K562 (cell line): ENCODE measurements around the gene ZNF593OS. TPM values are rescaled to one million over a fixed set of nuclear protein-coding genes. Genes with fewer than 3 reads are reported as not detected.

Experiments
- HNRNPLL ChIP-seq: fragments of 200-400 bp; formaldehyde crosslinking; IDR thresholded peaks from 2 replicates; pipeline ENCODE4 v1.6.1; 2017; ENCODE audit warnings: low read length, low read depth, mild to moderate bottlenecking; ENCODE audit not compliant: poor library complexity, severe bottlenecking
- PKNOX1 ChIP-seq: fragments of 450-650 bp; IDR thresholded peaks from 2 replicates; pipeline ENCODE4 v1.6.1; 2016
- polyA plus RNA-seq, 8 experiments: library from polyadenylated mRNA; depleted of rRNA in 4 of 8; stranded (reverse) in 5 of 8; unstranded in 3 of 8; fragments of >200 nt; fragmentation: Nextera tagmentation in 2 of 8; fragmentation: Illumina TruSeq in 1 of 8; extraction: Ambion mirVana in 2 of 8; extraction: Trizol in 1 of 8; gene quantifications; 2 replicates each; pipeline versions ENCODE4 v1.2.1 to v1.2.3, GENCODE V29; 2011 to 2014; ENCODE audit warnings: inconsistent platforms in 1 of 8, missing spikeins in 1 of 8
- total RNA-seq, 7 experiments: library from RNA; depleted of rRNA in 6 of 7; stranded (reverse); fragments of >200 nt in 6 of 7; fragmentation: Illumina TruSeq in 2 of 7; extraction: Trizol in 2 of 7; gene quantifications; 2 replicates each; pipeline versions ENCODE4 v1.2.1 to v1.2.3, GENCODE V29; 2011 to 2021; ENCODE audit warnings: low replicate concordance in 1 of 7

ZNF593OS gene
- total and polyA plus RNA-seq, 9 of the 15 experiments (the other 6 are each of a cell fraction or from before 2014, with no cell fraction given) = 0.24 to 0.27 TPM; not detected in 7

- TF ChIP-seq PKNOX1 = no peak
- TF ChIP-seq HNRNPLL = no peak
Observed at GRCh38 chr1:26119892-26120608, 51.6 kb downstream of the ZNF593OS start (continued).

Other genes starting within 250 kb of the ZNF593OS start
Only the 7 nearest of the 17 such genes appear.
- gene PDIK1L, start 60.0 kb downstream of the ZNF593OS start, total RNA-seq (2014; rRNA removed) = 12.8 and 13.7 TPM in 2 replicates
- 30.2 and 36.1 TPM in 2 replicates for gene PDIK1L, start 60.0 kb downstream of the ZNF593OS start, total RNA-seq (2014; rRNA removed; fragmentation: Illumina TruSeq; extraction: Trizol)
- gene PDIK1L, start 60.0 kb downstream of the ZNF593OS start, total RNA-seq (2015; rRNA removed; fragmentation: Illumina TruSeq; extraction: Trizol) = 21.6 and 23.3 TPM in 2 replicates
- 26.3 TPM in 2 replicates for gene PDIK1L, start 60.0 kb downstream of the ZNF593OS start, total RNA-seq (2021)
- 23.8 and 24.5 TPM in 2 replicates for gene PDIK1L, start 60.0 kb downstream of the ZNF593OS start, polyA plus RNA-seq (2011; rRNA removed)
- 19.8 and 20.0 TPM in 2 replicates for gene PDIK1L, start 60.0 kb downstream of the ZNF593OS start, polyA plus RNA-seq (2014; fragmentation: Illumina TruSeq; extraction: Trizol)
- 10 to 100 TPM; 14.7 to 21.5 TPM for gene PDIK1L, start 60.0 kb downstream of the ZNF593OS start, polyA plus RNA-seq (2014; fragmentation: Nextera tagmentation; extraction: Ambion mirVana)
- 13.6 and 13.9 TPM in 2 replicates for gene PDIK1L, start 60.0 kb downstream of the ZNF593OS start, polyA plus RNA-seq (2014; rRNA removed)
- 0.64 and 0.69 TPM in 2 replicates for gene FAM110D, start 12.8 kb downstream of the ZNF593OS start, total RNA-seq (2014; rRNA removed)
- gene FAM110D, start 12.8 kb downstream of the ZNF593OS start, total RNA-seq (2014; rRNA removed; fragmentation: Illumina TruSeq; extraction: Trizol) = 0.26 and 0.33 TPM in 2 replicates
- 0.29 and 0.34 TPM in 2 replicates for gene FAM110D, start 12.8 kb downstream of the ZNF593OS start, total RNA-seq (2015; rRNA removed; fragmentation: Illumina TruSeq; extraction: Trizol)
- gene FAM110D, start 12.8 kb downstream of the ZNF593OS start, total RNA-seq (2021) = 0.58 and 0.62 TPM in 2 replicates
- 0.60 and 0.67 TPM in 2 replicates for gene FAM110D, start 12.8 kb downstream of the ZNF593OS start, polyA plus RNA-seq (2011; rRNA removed)
- gene FAM110D, start 12.8 kb downstream of the ZNF593OS start, polyA plus RNA-seq (2014; fragmentation: Illumina TruSeq; extraction: Trizol) = 0.18 and 0.33 TPM in 2 replicates
- under 1 TPM; 0.04 to 0.11 TPM for gene FAM110D, start 12.8 kb downstream of the ZNF593OS start, polyA plus RNA-seq (2014; fragmentation: Nextera tagmentation; extraction: Ambion mirVana)
- gene FAM110D, start 12.8 kb downstream of the ZNF593OS start, polyA plus RNA-seq (2014; rRNA removed) = 0.80 and 1.1 TPM in 2 replicates
- gene C1orf232, start 2.9 kb downstream of the ZNF593OS start, total RNA-seq (2014; rRNA removed) = not detected in 2 replicates
- gene C1orf232, start 2.9 kb downstream of the ZNF593OS start, total RNA-seq (2014; rRNA removed; fragmentation: Illumina TruSeq; extraction: Trizol) = not detected in 2 replicates
- gene C1orf232, start 2.9 kb downstream of the ZNF593OS start, total RNA-seq (2015; rRNA removed; fragmentation: Illumina TruSeq; extraction: Trizol) = not detected in 2 replicates
- gene C1orf232, start 2.9 kb downstream of the ZNF593OS start, total RNA-seq (2021) = not detected in 2 replicates
- not detected in 2 replicates for gene C1orf232, start 2.9 kb downstream of the ZNF593OS start, polyA plus RNA-seq (2011; rRNA removed)
- not detected in 2 replicates for gene C1orf232, start 2.9 kb downstream of the ZNF593OS start, polyA plus RNA-seq (2014; fragmentation: Illumina TruSeq; extraction: Trizol)
- gene C1orf232, start 2.9 kb downstream of the ZNF593OS start, polyA plus RNA-seq (2014; fragmentation: Nextera tagmentation; extraction: Ambion mirVana) = not detected
- gene C1orf232, start 2.9 kb downstream of the ZNF593OS start, polyA plus RNA-seq (2014; rRNA removed) = not detected in 2 replicates
- gene ZNF593, start 1.9 kb downstream of the ZNF593OS start, total RNA-seq (2014; rRNA removed) = 233 and 259 TPM in 2 replicates
- gene ZNF593, start 1.9 kb downstream of the ZNF593OS start, total RNA-seq (2014; rRNA removed; fragmentation: Illumina TruSeq; extraction: Trizol) = 16.2 and 32.2 TPM in 2 replicates
- 66.3 and 76.7 TPM in 2 replicates for gene ZNF593, start 1.9 kb downstream of the ZNF593OS start, total RNA-seq (2015; rRNA removed; fragmentation: Illumina TruSeq; extraction: Trizol)
- 125 and 144 TPM in 2 replicates for gene ZNF593, start 1.9 kb downstream of the ZNF593OS start, total RNA-seq (2021)
- gene ZNF593, start 1.9 kb downstream of the ZNF593OS start, polyA plus RNA-seq (2011; rRNA removed) = 48.2 and 51.6 TPM in 2 replicates
- 37.2 and 58.8 TPM in 2 replicates for gene ZNF593, start 1.9 kb downstream of the ZNF593OS start, polyA plus RNA-seq (2014; fragmentation: Illumina TruSeq; extraction: Trizol)
- gene ZNF593, start 1.9 kb downstream of the ZNF593OS start, polyA plus RNA-seq (2014; fragmentation: Nextera tagmentation; extraction: Ambion mirVana) = 10 to 100 TPM in 1 of 2 experiments, 1 to 10 TPM in 1; 9.8 to 27.1 TPM
- 313 and 334 TPM in 2 replicates for gene ZNF593, start 1.9 kb downstream of the ZNF593OS start, polyA plus RNA-seq (2014; rRNA removed)
- 1.1 and 2.4 TPM in 2 replicates for gene CNKSR1, start 5.7 kb upstream of the ZNF593OS start, total RNA-seq (2014; rRNA removed)
- gene CNKSR1, start 5.7 kb upstream of the ZNF593OS start, total RNA-seq (2014; rRNA removed; fragmentation: Illumina TruSeq; extraction: Trizol) = 0.73 and 0.80 TPM in 2 replicates
- gene CNKSR1, start 5.7 kb upstream of the ZNF593OS start, total RNA-seq (2015; rRNA removed; fragmentation: Illumina TruSeq; extraction: Trizol) = 1.8 and 2.4 TPM in 2 replicates
- gene CNKSR1, start 5.7 kb upstream of the ZNF593OS start, total RNA-seq (2021) = 1.6 and 2.0 TPM in 2 replicates
- 0.91 and 0.93 TPM in 2 replicates for gene CNKSR1, start 5.7 kb upstream of the ZNF593OS start, polyA plus RNA-seq (2011; rRNA removed)
- gene CNKSR1, start 5.7 kb upstream of the ZNF593OS start, polyA plus RNA-seq (2014; fragmentation: Illumina TruSeq; extraction: Trizol) = 2.0 and 2.2 TPM in 2 replicates
- gene CNKSR1, start 5.7 kb upstream of the ZNF593OS start, polyA plus RNA-seq (2014; fragmentation: Nextera tagmentation; extraction: Ambion mirVana) = under 1 TPM; 0.03 to 0.10 TPM
- gene CNKSR1, start 5.7 kb upstream of the ZNF593OS start, polyA plus RNA-seq (2014; rRNA removed) = 2.0 and 2.8 TPM in 2 replicates
- gene CATSPER4, start 18.8 kb upstream of the ZNF593OS start, total RNA-seq (2014; rRNA removed) = 0.08 TPM in 1 of 2 replicates, not detected in the other
- gene CATSPER4, start 18.8 kb upstream of the ZNF593OS start, total RNA-seq (2014; rRNA removed; fragmentation: Illumina TruSeq; extraction: Trizol) = not detected in 2 replicates
- gene CATSPER4, start 18.8 kb upstream of the ZNF593OS start, total RNA-seq (2015; rRNA removed; fragmentation: Illumina TruSeq; extraction: Trizol) = not detected in 2 replicates
- 0.13 TPM in 1 of 2 replicates, not detected in the other for gene CATSPER4, start 18.8 kb upstream of the ZNF593OS start, total RNA-seq (2021)
- gene CATSPER4, start 18.8 kb upstream of the ZNF593OS start, polyA plus RNA-seq (2011; rRNA removed) = 0.05 TPM in 1 of 2 replicates, not detected in the other
- gene CATSPER4, start 18.8 kb upstream of the ZNF593OS start, polyA plus RNA-seq (2014; fragmentation: Illumina TruSeq; extraction: Trizol) = not detected in 2 replicates
- under 1 TPM in 1 of 2 experiments, not detected in 1; 0.04 TPM for gene CATSPER4, start 18.8 kb upstream of the ZNF593OS start, polyA plus RNA-seq (2014; fragmentation: Nextera tagmentation; extraction: Ambion mirVana)
- 0.35 TPM in 1 of 2 replicates, not detected in the other for gene CATSPER4, start 18.8 kb upstream of the ZNF593OS start, polyA plus RNA-seq (2014; rRNA removed)
- gene CEP85, start 62.4 kb upstream of the ZNF593OS start, total RNA-seq (2014; rRNA removed) = 75.9 and 77.9 TPM in 2 replicates
- gene CEP85, start 62.4 kb upstream of the ZNF593OS start, total RNA-seq (2014; rRNA removed; fragmentation: Illumina TruSeq; extraction: Trizol) = 89.6 and 92.6 TPM in 2 replicates
- 85.3 and 88.7 TPM in 2 replicates for gene CEP85, start 62.4 kb upstream of the ZNF593OS start, total RNA-seq (2015; rRNA removed; fragmentation: Illumina TruSeq; extraction: Trizol)
- gene CEP85, start 62.4 kb upstream of the ZNF593OS start, total RNA-seq (2021) = 80.2 and 84.8 TPM in 2 replicates
- 140 and 167 TPM in 2 replicates for gene CEP85, start 62.4 kb upstream of the ZNF593OS start, polyA plus RNA-seq (2011; rRNA removed)
- 102 and 107 TPM in 2 replicates for gene CEP85, start 62.4 kb upstream of the ZNF593OS start, polyA plus RNA-seq (2014; fragmentation: Illumina TruSeq; extraction: Trizol)
- gene CEP85, start 62.4 kb upstream of the ZNF593OS start, polyA plus RNA-seq (2014; fragmentation: Nextera tagmentation; extraction: Ambion mirVana) = 100 to 1,000 TPM in 1 of 2 experiments, 10 to 100 TPM in 1; 42.1 to 107 TPM
- 97.5 and 114 TPM in 2 replicates for gene CEP85, start 62.4 kb upstream of the ZNF593OS start, polyA plus RNA-seq (2014; rRNA removed)